ENCODE data around the gene ASIC4.

ASIC4 gene

DNA sequence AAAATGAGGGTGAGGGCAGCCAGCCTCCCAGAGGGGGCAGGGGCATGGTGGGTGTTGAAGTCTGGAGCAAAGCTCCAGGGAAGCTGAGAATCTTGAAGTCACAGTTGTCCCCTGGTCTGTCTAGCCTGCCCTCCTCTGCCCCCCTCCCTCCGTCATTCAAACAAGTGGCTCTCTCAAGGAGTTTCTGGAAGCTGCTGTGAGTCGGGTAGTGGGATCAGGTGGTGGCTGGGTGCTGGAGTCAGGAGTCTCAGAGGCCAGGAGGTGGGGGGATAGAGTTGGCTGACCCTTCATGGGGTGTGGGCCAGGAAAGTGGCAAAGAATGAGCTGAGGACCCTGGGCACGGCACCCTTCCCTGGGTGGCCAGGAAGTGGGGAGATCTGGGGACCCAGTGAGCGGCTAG lies 495 bp upstream of the ASIC4 start:
- H3K9me3 Mint-ChIP-seq: no peaks in the 10 kb centered on the region
- no peaks in the 10 kb centered on the region for H3K36me3 Mint-ChIP-seq (ENCODE audit: low read depth)
- H3K27ac Mint-ChIP-seq: no peak overlapping the region
- no peak overlapping the region for H3K4me3 Mint-ChIP-seq
- peaks cover 73% of the 10 kb centered on the region for H3K27me3 Mint-ChIP-seq
- H3K4me1 Mint-ChIP-seq (ENCODE audit: low read depth): peaks cover 13% of the 10 kb centered on the region

DNA sequence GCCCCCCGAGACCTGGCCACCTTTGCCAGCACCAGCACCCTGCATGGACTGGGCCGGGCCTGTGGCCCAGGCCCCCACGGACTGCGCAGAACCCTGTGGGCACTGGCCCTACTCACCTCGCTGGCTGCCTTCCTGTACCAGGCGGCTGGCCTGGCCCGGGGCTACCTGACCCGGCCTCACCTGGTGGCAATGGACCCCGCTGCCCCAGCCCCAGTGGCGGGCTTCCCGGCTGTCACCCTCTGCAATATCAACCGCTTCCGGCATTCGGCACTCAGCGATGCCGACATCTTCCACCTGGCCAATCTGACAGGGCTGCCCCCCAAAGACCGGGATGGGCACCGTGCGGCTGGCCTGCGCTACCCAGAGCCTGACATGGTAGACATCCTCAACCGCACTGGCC lies 554 bp downstream of the ASIC4 start:
- Mint-ChIP-seq H3K4me1 (ENCODE audit: low read depth) (peaks cover 9% of the 10 kb centered on the region), H3K27ac (no peak overlapping the region), H3K36me3 (ENCODE audit: low read depth) (no peaks in the 10 kb centered on the region), H3K27me3 (peaks cover 75% of the 10 kb centered on the region), H3K4me3 (no peak overlapping the region), H3K9me3 (no peaks in the 10 kb centered on the region)

DNA sequence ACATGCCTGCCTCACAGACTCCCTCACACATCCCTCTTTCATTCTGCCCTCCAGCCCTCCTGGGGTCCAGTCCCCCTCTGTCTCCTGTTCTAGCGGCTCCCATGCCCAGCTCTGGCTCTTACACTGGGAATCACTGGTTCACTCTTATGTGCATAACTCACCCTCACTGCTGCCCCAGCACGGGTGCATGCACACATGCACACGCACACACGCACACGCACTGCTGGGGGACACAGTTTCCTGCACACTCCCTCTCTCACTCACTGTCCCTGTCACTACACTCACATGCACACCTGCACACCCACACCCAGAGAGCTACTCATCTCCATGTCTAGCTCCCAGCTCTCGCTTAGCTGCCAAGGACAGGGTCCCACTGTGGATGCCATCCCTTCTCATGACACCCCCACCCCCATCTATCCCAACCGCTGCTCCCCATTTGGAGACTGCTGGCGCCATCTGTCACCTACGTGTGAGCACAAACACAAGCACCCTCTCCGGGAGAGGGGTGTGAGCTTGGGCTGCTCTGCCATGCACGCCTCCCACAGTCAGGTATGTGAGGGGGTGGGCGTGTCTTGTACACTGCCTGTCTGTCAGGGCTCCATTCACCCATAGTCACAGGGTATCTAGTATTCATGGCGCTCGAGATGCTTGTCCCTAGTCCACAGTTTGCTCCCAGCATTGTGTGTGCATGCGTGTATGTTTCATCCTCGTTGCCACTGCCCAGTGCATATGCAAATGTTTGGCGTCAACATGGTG lies 1.8 kb downstream of the ASIC4 start:
- no peak overlapping the region for H3K4me3 Mint-ChIP-seq

GRCh38 chr2:219516888-219517287 lies 2.6 kb downstream of the ASIC4 start:
- Mint-ChIP-seq H3K4me1 (ENCODE audit: low read depth) (peaks cover 12% of the 10 kb centered on the region), H3K27me3 (peaks cover 76% of the 10 kb centered on the region), H3K36me3 (ENCODE audit: low read depth) (no peaks in the 10 kb centered on the region), H3K4me3 (no peak overlapping the region), H3K9me3 (no peaks in the 10 kb centered on the region), H3K27ac (no peak overlapping the region)

More for the DNA sequence above, 1.8 kb downstream of the ASIC4 start:
- H3K36me3 Mint-ChIP-seq (ENCODE audit: low read depth): no peaks in the 10 kb centered on the region
- no peak overlapping the region for H3K27ac Mint-ChIP-seq
- peaks cover 5% of the 10 kb centered on the region for H3K4me1 Mint-ChIP-seq (ENCODE audit: low read depth)
- peaks cover 72% of the 10 kb centered on the region for H3K27me3 Mint-ChIP-seq
- no peaks in the 10 kb centered on the region for H3K9me3 Mint-ChIP-seq

GRCh38 chr2:219517954-219518778 lies 3.9 kb downstream of the ASIC4 start:
- Mint-ChIP-seq H3K27me3 (peaks cover 74% of the 10 kb centered on the region), H3K9me3 (no peaks in the 10 kb centered on the region), H3K36me3 (ENCODE audit: low read depth) (no peaks in the 10 kb centered on the region), H3K4me1 (ENCODE audit: low read depth) (peaks cover 17% of the 10 kb centered on the region), H3K27ac (no peak overlapping the region), H3K4me3 (no peak overlapping the region)

DNA sequence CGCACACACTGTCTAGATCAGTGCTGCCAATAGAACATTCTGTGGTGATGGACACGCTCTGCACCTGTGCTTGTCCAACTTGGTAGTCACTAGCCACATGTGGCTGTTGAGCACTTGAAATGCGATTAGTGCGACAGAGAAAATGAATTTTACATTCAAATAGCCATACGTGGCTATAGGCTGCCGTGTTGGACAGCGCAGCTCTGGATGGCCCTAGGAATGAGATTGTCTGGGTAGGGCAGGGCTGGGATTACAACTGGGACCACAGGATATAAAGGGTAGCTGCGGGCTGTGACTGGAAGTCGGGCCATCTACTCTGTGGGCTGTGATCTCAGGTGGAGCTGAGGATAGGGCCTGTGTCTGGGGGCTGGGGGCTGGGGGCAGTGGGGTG lies 5.2 kb downstream of the ASIC4 start:
- Mint-ChIP-seq H3K4me3 (no peak overlapping the region), H3K4me1 (ENCODE audit: low read depth) (peaks cover 17% of the 10 kb centered on the region), H3K36me3 (ENCODE audit: low read depth) (no peaks in the 10 kb centered on the region), H3K27me3 (peaks cover 75% of the 10 kb centered on the region), H3K9me3 (no peaks in the 10 kb centered on the region), H3K27ac (no peak overlapping the region)

- no peak overlapping the region for H3K27ac Mint-ChIP-seq
- H3K4me1 Mint-ChIP-seq (ENCODE audit: low read depth): peaks cover 17% of the 10 kb centered on the region
- no peaks in the 10 kb centered on the region for H3K9me3 Mint-ChIP-seq
Measured at GRCh38 chr2:219520079-219520478, 5.8 kb downstream of the ASIC4 start.

GRCh38 chr2:219521066-219521880 lies 7.0 kb downstream of the ASIC4 start:
- no peak overlapping the region for H3K4me3 Mint-ChIP-seq
- no peak overlapping the region for H3K27ac Mint-ChIP-seq
- H3K4me1 Mint-ChIP-seq (ENCODE audit: low read depth): peaks cover 17% of the 10 kb centered on the region
- H3K9me3 Mint-ChIP-seq: no peaks in the 10 kb centered on the region
- H3K36me3 Mint-ChIP-seq (ENCODE audit: low read depth): no peaks in the 10 kb centered on the region
- H3K27me3 Mint-ChIP-seq: peaks cover 79% of the 10 kb centered on the region

More at GRCh38 chr2:219520079-219520478, 5.8 kb downstream of the ASIC4 start:
- no peaks in the 10 kb centered on the region for H3K36me3 Mint-ChIP-seq (ENCODE audit: low read depth)
- no peak overlapping the region for H3K4me3 Mint-ChIP-seq
- H3K27me3 Mint-ChIP-seq: peaks cover 79% of the 10 kb centered on the region

GRCh38 chr2:219522111-219523030 lies 8.1 kb downstream of the ASIC4 start:
- Mint-ChIP-seq H3K4me1 (ENCODE audit: low read depth) (peaks cover 17% of the 10 kb centered on the region), H3K27me3 (peaks cover 72% of the 10 kb centered on the region), H3K36me3 (ENCODE audit: low read depth) (no peaks in the 10 kb centered on the region), H3K27ac (no peak overlapping the region), H3K4me3 (no peak overlapping the region), H3K9me3 (no peaks in the 10 kb centered on the region)

DNA sequence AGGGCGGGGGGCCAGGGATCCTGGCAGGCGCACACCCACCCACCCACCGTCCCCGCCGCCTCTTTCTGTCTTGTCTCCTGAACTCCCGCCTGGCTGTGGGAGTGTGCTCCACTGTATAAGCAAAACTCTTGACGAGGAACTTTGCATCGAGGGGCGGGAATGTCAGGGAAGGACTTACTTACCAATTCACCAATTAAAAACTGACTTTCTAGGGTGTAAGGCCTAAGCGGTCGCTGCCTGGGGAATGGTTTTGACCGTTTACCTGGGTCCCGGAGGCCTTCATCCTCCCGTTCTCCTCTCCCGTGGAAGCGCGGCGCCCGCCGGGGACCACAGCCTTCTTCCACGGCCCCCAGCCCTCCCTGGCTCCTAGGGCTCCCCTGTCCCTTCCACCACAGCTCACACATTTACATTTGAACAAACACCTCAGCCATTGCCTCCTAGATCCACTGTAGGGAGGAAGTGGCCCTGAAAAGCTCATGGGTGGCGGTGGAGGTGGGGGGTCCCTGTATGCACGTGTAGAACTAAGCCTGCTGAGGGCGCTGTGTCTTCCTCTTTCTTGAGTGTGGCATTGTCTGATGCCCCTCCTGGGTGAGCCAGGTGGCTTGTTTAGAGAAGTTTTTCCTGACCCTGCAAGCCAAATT lies 8.9 kb downstream of the ASIC4 start:
- Mint-ChIP-seq H3K27ac (no peak overlapping the region), H3K4me3 (peak overlapping the region; percentile 35), H3K4me1 (ENCODE audit: low read depth) (peaks cover 17% of the 10 kb centered on the region), H3K27me3 (peaks cover 69% of the 10 kb centered on the region), H3K9me3 (no peaks in the 10 kb centered on the region), H3K36me3 (ENCODE audit: low read depth) (no peaks in the 10 kb centered on the region)

DNA sequence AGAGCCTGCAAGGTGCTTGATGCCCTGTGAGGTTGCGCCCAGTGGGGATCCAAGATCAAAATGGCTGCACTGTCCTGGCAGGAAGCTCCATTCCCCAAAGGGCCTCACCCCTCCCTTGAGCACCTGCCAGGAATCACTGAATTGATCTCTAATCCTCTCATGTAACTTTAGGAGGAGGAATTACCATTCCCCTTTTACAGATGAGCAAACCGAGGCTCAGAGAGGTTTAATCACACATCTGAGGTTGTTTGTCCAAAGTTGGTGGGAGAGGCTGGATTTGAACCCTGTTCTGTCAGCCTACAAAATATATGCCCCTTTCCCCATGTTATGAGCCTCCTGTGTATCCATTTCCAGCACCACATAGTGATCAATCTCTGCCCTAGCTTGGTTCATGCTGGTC lies 10.5 kb downstream of the ASIC4 start:
- H3K36me3 Mint-ChIP-seq (ENCODE audit: low read depth): no peaks in the 10 kb centered on the region
- peaks cover 17% of the 10 kb centered on the region for H3K4me1 Mint-ChIP-seq (ENCODE audit: low read depth)
- no peak overlapping the region for H3K27ac Mint-ChIP-seq
- H3K27me3 Mint-ChIP-seq: peaks cover 73% of the 10 kb centered on the region
- no peaks in the 10 kb centered on the region for H3K9me3 Mint-ChIP-seq
- no peak overlapping the region for H3K4me3 Mint-ChIP-seq

GRCh38 chr2:219525533-219526232 lies 11.4 kb downstream of the ASIC4 start:
- H3K9me3 Mint-ChIP-seq: no peaks in the 10 kb centered on the region
- H3K27ac Mint-ChIP-seq: no peak overlapping the region
- H3K4me1 Mint-ChIP-seq (ENCODE audit: low read depth): peaks cover 17% of the 10 kb centered on the region
- H3K36me3 Mint-ChIP-seq (ENCODE audit: low read depth): no peaks in the 10 kb centered on the region
- H3K27me3 Mint-ChIP-seq: peaks cover 74% of the 10 kb centered on the region
- H3K4me3 Mint-ChIP-seq: no peak overlapping the region

GRCh38 chr2:219526320-219527075 lies 12.2 kb downstream of the ASIC4 start:
- H3K27me3 Mint-ChIP-seq: peaks cover 70% of the 10 kb centered on the region
- H3K36me3 Mint-ChIP-seq (ENCODE audit: low read depth): no peaks in the 10 kb centered on the region
- no peaks in the 10 kb centered on the region for H3K9me3 Mint-ChIP-seq
- no peak overlapping the region for H3K4me3 Mint-ChIP-seq
- H3K27ac Mint-ChIP-seq: no peak overlapping the region
- H3K4me1 Mint-ChIP-seq (ENCODE audit: low read depth): peaks cover 13% of the 10 kb centered on the region

Data from stimulated activated naive CD8-positive, alpha-beta T cell treated with anti-CD3 and anti-CD28 coated beads, Interleukin-15, Interleukin-2, amounts not matched to agents 100 ng/mL and 50 ng/mL, for 24 hours (primary cell).